GM23338 (cell line): ENCODE data around the gene ATXN1L. TPM values are rescaled to one million over a fixed set of nuclear protein-coding genes. Genes with fewer than 3 reads are reported as not detected.

Source experiments
- ATAC-seq: fragments of 200-7000 bp; cut with Tn5 transposase; 3 replicates; pipeline ENCODE4 v1.9.1; 2020
- DNase-seq: peaks from one replicate; pipeline ENCODE4 v3.0.0-alpha.2; 2015; ENCODE audit warnings: low spot score
- H2AFZ ChIP-seq: fragments of 200-600 bp; sonication (generic); 2 replicates; pipeline ENCODE4 v1.8.0; 2016; ENCODE audit warnings: antibody characterized with exemption, mild to moderate bottlenecking, moderate library complexity
- H3F3A ChIP-seq: fragments of 200-600 bp; sonication (generic); replicated peaks from 2 replicates; pipeline ENCODE4 v1.8.0; 2017; ENCODE audit warnings: antibody characterized with exemption, mixed run types, low read depth
- H3K27ac ChIP-seq: fragments of 200-600 bp; sonication (generic); 2 replicates; pipeline ENCODE4 v1.6.1; 2016; ENCODE audit warnings: low read depth
- H3K27me3 ChIP-seq: fragments of 200-600 bp; sonication (generic); 2 replicates; pipeline ENCODE4 v1.8.0; 2016; ENCODE audit warnings: mild to moderate bottlenecking, mixed run types, moderate library complexity; ENCODE audit not compliant: insufficient read depth
- H3K36me3 ChIP-seq: fragments of 200-600 bp; sonication (generic); 2 replicates; pipeline ENCODE4 v1.8.0; 2016; ENCODE audit warnings: mild to moderate bottlenecking; ENCODE audit not compliant: insufficient read depth
- H3K4me1 ChIP-seq: fragments of 200-600 bp; sonication (generic); 2 replicates; pipeline ENCODE4 v1.8.0; 2016; ENCODE audit warnings: mild to moderate bottlenecking, moderate library complexity; ENCODE audit not compliant: insufficient read depth
- H3K4me2 ChIP-seq: fragments of 200-600 bp; sonication (generic); 2 replicates; pipeline ENCODE4 v1.7.1; 2017; ENCODE audit warnings: mixed run types
- H3K4me3 ChIP-seq: fragments of 200-600 bp; sonication (generic); 2 replicates; pipeline ENCODE4 v1.6.1; 2016; ENCODE audit warnings: mixed run types
- H3K79me2 ChIP-seq: fragments of 200-600 bp; sonication (generic); replicated peaks from 2 replicates; pipeline ENCODE4 v1.8.0; 2017; ENCODE audit warnings: mild to moderate bottlenecking; ENCODE audit not compliant: insufficient read depth
- H3K9me2 ChIP-seq: fragments of 200-600 bp; sonication (generic); 2 replicates; pipeline ENCODE4 v1.8.0; 2017; ENCODE audit not compliant: insufficient read depth
- H4K20me1 ChIP-seq: fragments of 200-600 bp; sonication (generic); replicated peaks from 2 replicates; pipeline ENCODE4 v1.8.0; 2017; ENCODE audit warnings: mild to moderate bottlenecking; ENCODE audit not compliant: insufficient read depth
- H3K27ac Mint-ChIP-seq: 2 replicates; pipeline ENCODE4 v1.8.0; 2020; ENCODE audit warnings: inconsistent platforms, mild to moderate bottlenecking, moderate library complexity, mixed read lengths
- H3K27me3 Mint-ChIP-seq: 3 replicates; pipeline ENCODE4 v1.8.0; 2022; ENCODE audit warnings: low read depth, mild to moderate bottlenecking, moderate library complexity, mixed read lengths, inconsistent platforms; ENCODE audit not compliant: insufficient read depth, poor library complexity
- H3K36me3 Mint-ChIP-seq: 3 replicates; pipeline ENCODE4 v1.8.0; 2021; ENCODE audit warnings: low read depth, mild to moderate bottlenecking, inconsistent platforms, moderate library complexity, mixed read lengths
- H3K4me1 Mint-ChIP-seq: 3 replicates; pipeline ENCODE4 v1.8.0; 2020; ENCODE audit warnings: mild to moderate bottlenecking, inconsistent platforms, mixed read lengths
- H3K4me3 Mint-ChIP-seq: 3 replicates; pipeline ENCODE4 v1.8.0; 2021; ENCODE audit warnings: moderate library complexity, mild to moderate bottlenecking, inconsistent platforms, mixed read lengths
- H3K9me3 Mint-ChIP-seq: 3 replicates; pipeline ENCODE4 v1.8.0; 2020; ENCODE audit warnings: moderate library complexity, mild to moderate bottlenecking, inconsistent platforms, mixed read lengths
- CREB1 ChIP-seq: fragments of 250-450 bp; sonication (Bioruptor Pico); IDR thresholded peaks from 2 replicates; pipeline ENCODE4 v1.5.0; 2020; ENCODE audit warnings: low read depth, mild to moderate bottlenecking, moderate library complexity
- EZH2 ChIP-seq: fragments of 200-600 bp; sonication (generic); IDR thresholded peaks from one replicate; pipeline ENCODE4 v1.8.0; 2017; ENCODE audit warnings: antibody characterized with exemption, mild to moderate bottlenecking, low read depth; ENCODE audit not compliant: unreplicated experiment
- EZH2phosphoT487 ChIP-seq: fragments of 200-600 bp; sonication (generic); IDR thresholded peaks from one replicate; pipeline ENCODE4 v1.8.1; 2018; ENCODE audit warnings: antibody characterized with exemption; ENCODE audit not compliant: unreplicated experiment
- NANOG ChIP-seq: IDR thresholded peaks from 2 replicates; pipeline ENCODE4 v1.6.1; 2016; ENCODE audit warnings: antibody characterized with exemption, borderline replicate concordance
- POLR2AphosphoS5 ChIP-seq: IDR thresholded peaks from 2 replicates; pipeline ENCODE4 v1.6.1; 2016; ENCODE audit warnings: antibody characterized with exemption, low read depth
- ZNF114 ChIP-seq: fragments of 250-450 bp; sonication (Bioruptor Pico); IDR thresholded peaks from 2 replicates; pipeline ENCODE4 v1.5.0; 2020; ENCODE audit warnings: mild to moderate bottlenecking, moderate library complexity
- ZNF331 ChIP-seq: fragments of 250-450 bp; sonication (Bioruptor Pico); IDR thresholded peaks from 2 replicates; pipeline ENCODE4 v1.5.0; 2020; ENCODE audit warnings: low read depth, mild to moderate bottlenecking, moderate library complexity
- polyA plus RNA-seq: library from polyadenylated mRNA; unstranded; fragments of >200 nt; fragmentation: Nextera tagmentation; extraction: Ambion mirVana; gene quantifications from 2 replicates; pipeline ENCODE4 v1.2.1, GENCODE V29; 2016
- total RNA-seq: library from RNA; depleted of rRNA; stranded (reverse); fragments of >200 nt; shearing (Covaris generic); gene quantifications from 2 replicates; pipeline ENCODE4 v1.2.3, GENCODE V29; 2014
- TF ChIP-seq, protein P1 (sequence below): IDR thresholded peaks from 2 replicates; pipeline ENCODE4 v1.6.1; 2016; ENCODE audit warnings: antibody characterized with exemption
- TF ChIP-seq, protein P2 (sequence below): IDR thresholded peaks from one replicate; pipeline ENCODE4 v1.6.1; 2018; ENCODE audit warnings: antibody characterized with exemption; ENCODE audit not compliant: unreplicated experiment

ATXN1L gene
- total and polyA plus RNA-seq, 2 experiments from 2014 or later, result 8.5 to 22.1 TPM

DNA sequence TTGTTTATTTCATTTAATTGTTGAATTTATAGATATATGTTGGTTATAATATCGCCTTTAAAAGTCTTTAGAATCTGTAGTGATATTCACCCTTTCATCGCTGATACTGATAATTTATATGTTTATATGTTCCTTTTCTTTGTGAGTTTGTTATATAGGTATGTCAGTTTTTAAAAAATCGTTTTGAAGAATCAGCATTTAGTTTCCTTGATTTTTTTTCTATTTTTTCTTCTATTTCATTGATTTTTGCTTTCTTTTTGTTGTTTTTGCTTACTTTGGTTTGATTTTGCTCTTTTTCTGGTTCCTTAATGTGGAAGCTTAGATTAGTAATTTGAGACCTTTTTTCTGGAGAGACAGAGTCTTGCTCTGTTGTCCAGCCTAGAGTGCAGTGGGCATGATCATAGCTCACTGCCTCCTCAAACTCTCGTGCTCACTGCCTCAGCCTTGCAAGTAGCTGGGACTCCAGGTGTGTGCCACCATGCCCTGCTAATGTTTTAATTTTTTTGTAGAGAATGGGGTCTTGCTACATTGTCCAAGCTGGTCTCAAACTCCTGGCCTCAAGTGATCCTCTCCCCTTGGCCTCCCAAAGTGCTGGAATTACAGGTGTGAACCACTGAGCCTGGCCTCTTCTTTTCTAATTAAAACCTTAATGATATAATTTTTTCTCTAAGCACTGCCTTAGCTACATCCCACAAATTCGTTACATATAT lies 57.0 kb downstream of the ATXN1L start:
- H3K4me1 ChIP-seq, result peaks cover 6% of the 10 kb centered on the region
- H4K20me1 ChIP-seq, result peaks cover 99% of the 10 kb centered on the region
- no peak overlapping the region for H3K27ac ChIP-seq
- H3K4me2 ChIP-seq, result no peak overlapping the region
- H3F3A ChIP-seq, result no peaks in the 10 kb centered on the region
- no peak for DNase-seq
- peaks cover 100% of the 10 kb centered on the region for H3K79me2 ChIP-seq
- H3K36me3 Mint-ChIP-seq, result peaks cover 15% of the 10 kb centered on the region; the same call in 2 of the 3 replicates
- no peak overlapping the region for H3K4me3 ChIP-seq
- H3K4me3 Mint-ChIP-seq, result no peak overlapping the region
- H3K9me2 ChIP-seq, result no peaks in the 10 kb centered on the region
- TF ChIP-seq CREB1 (CRISPR knock-in tag) (no peak), ZNF114 (CRISPR knock-in tag) (no peak)
- H3K9me3 Mint-ChIP-seq, result no peaks in the 10 kb centered on the region; the same call in 2 of the 3 replicates
- peaks cover 2% of the 10 kb centered on the region for H3K27me3 Mint-ChIP-seq
- no peak for ATAC-seq
- H3K27me3 ChIP-seq, result no peaks in the 10 kb centered on the region
- no peak overlapping the region for H2AFZ ChIP-seq
- peaks cover 3% of the 10 kb centered on the region for H3K4me1 Mint-ChIP-seq
- H3K27ac Mint-ChIP-seq, result no peak overlapping the region
- H3K36me3 ChIP-seq, result 0 out of 2 replicates have a peak, but pooled peaks cover 2% of the 10 kb centered on the region

DNA sequence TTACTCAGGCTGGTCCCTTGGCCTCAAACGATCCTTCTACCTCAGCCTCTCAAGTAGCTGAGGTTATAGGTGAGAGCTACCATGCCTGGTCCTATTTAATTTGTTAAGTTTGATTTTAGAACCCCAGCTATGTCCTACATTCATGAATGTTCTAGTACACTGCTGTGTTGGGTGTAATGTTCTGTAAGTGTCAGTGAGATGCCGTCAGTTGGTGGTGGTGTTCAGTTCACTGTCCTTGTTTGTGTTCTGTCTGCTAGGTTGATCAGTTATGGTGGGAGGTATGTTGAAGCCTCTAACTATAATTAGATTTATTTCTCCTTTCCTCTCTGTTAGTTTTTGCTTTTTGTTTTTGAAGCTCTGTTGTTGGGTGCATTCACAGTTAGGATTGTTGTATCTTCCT lies 57.8 kb downstream of the ATXN1L start:
- Mint-ChIP-seq H3K4me3 (no peak overlapping the region), H3K9me3 (no peaks in the 10 kb centered on the region), H3K27ac (no peak overlapping the region), H3K27me3 (no peaks in the 10 kb centered on the region), H3K36me3 (peaks cover 16% of the 10 kb centered on the region; the same call in 2 of the 3 replicates), H3K4me1 (peaks cover 5% of the 10 kb centered on the region)
- ATAC-seq (no peak), DNase-seq (no peak)
- H3K9me2 ChIP-seq, result no peaks in the 10 kb centered on the region
- 0 out of 2 replicates have a peak, but pooled peaks cover 2% of the 10 kb centered on the region for H3F3A ChIP-seq
- no peak for TF ChIP-seq ZNF331
- TF ChIP-seq CREB1 (CRISPR knock-in tag), result no peak
- TF ChIP-seq EZH2phosphoT487, result no peak
- TF ChIP-seq, protein P1, sequence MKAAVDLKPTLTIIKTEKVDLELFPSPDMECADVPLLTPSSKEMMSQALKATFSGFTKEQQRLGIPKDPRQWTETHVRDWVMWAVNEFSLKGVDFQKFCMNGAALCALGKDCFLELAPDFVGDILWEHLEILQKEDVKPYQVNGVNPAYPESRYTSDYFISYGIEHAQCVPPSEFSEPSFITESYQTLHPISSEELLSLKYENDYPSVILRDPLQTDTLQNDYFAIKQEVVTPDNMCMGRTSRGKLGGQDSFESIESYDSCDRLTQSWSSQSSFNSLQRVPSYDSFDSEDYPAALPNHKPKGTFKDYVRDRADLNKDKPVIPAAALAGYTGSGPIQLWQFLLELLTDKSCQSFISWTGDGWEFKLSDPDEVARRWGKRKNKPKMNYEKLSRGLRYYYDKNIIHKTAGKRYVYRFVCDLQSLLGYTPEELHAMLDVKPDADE, result no peak
- no peak for TF ChIP-seq ZNF114 (CRISPR knock-in tag)
- TF ChIP-seq POLR2AphosphoS5, result no peak
- no peak for TF ChIP-seq NANOG
- no peak for TF ChIP-seq EZH2
- TF ChIP-seq, protein P2, sequence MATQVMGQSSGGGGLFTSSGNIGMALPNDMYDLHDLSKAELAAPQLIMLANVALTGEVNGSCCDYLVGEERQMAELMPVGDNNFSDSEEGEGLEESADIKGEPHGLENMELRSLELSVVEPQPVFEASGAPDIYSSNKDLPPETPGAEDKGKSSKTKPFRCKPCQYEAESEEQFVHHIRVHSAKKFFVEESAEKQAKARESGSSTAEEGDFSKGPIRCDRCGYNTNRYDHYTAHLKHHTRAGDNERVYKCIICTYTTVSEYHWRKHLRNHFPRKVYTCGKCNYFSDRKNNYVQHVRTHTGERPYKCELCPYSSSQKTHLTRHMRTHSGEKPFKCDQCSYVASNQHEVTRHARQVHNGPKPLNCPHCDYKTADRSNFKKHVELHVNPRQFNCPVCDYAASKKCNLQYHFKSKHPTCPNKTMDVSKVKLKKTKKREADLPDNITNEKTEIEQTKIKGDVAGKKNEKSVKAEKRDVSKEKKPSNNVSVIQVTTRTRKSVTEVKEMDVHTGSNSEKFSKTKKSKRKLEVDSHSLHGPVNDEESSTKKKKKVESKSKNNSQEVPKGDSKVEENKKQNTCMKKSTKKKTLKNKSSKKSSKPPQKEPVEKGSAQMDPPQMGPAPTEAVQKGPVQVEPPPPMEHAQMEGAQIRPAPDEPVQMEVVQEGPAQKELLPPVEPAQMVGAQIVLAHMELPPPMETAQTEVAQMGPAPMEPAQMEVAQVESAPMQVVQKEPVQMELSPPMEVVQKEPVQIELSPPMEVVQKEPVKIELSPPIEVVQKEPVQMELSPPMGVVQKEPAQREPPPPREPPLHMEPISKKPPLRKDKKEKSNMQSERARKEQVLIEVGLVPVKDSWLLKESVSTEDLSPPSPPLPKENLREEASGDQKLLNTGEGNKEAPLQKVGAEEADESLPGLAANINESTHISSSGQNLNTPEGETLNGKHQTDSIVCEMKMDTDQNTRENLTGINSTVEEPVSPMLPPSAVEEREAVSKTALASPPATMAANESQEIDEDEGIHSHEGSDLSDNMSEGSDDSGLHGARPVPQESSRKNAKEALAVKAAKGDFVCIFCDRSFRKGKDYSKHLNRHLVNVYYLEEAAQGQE, result no peak
- no peaks in the 10 kb centered on the region for H3K27me3 ChIP-seq
- no peak overlapping the region for H3K4me2 ChIP-seq
- H3K36me3 ChIP-seq, result no peaks in the 10 kb centered on the region
- H3K4me3 ChIP-seq, result no peak overlapping the region
- no peak overlapping the region for H2AFZ ChIP-seq
- peaks cover 99% of the 10 kb centered on the region for H4K20me1 ChIP-seq
- peaks cover 100% of the 10 kb centered on the region for H3K79me2 ChIP-seq
- H3K27ac ChIP-seq, result no peak overlapping the region; the same call in 1 of the 2 replicates
- peaks cover 3% of the 10 kb centered on the region; the same call in 1 of the 2 replicates for H3K4me1 ChIP-seq
